ENCODE measurements around the gene KIAA0319L.

- no peak for TF ChIP-seq POLR2AphosphoS5 (IDR thresholded peaks at IDR 0.05)
- TF ChIP-seq, protein P1, sequence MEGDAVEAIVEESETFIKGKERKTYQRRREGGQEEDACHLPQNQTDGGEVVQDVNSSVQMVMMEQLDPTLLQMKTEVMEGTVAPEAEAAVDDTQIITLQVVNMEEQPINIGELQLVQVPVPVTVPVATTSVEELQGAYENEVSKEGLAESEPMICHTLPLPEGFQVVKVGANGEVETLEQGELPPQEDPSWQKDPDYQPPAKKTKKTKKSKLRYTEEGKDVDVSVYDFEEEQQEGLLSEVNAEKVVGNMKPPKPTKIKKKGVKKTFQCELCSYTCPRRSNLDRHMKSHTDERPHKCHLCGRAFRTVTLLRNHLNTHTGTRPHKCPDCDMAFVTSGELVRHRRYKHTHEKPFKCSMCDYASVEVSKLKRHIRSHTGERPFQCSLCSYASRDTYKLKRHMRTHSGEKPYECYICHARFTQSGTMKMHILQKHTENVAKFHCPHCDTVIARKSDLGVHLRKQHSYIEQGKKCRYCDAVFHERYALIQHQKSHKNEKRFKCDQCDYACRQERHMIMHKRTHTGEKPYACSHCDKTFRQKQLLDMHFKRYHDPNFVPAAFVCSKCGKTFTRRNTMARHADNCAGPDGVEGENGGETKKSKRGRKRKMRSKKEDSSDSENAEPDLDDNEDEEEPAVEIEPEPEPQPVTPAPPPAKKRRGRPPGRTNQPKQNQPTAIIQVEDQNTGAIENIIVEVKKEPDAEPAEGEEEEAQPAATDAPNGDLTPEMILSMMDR (IDR thresholded peaks at IDR 0.05; ENCODE audit: poor library complexity, severe bottlenecking): no peak
Observed at GRCh38 chr1:35555601-35556477, 1.4 kb downstream of the KIAA0319L start.
